ENCODE results near the gene ANO4. TPM values are rescaled to one million over a fixed set of nuclear protein-coding genes. Genes with fewer than 3 reads are reported as not detected.
"Not testable (repeated sequence)": the region's sequence is repeated elsewhere in the genome, so short reads cannot be mapped to it uniquely, and the experiment has no call there.

The ANO4 gene
- total RNA-seq, 1 donor from 2014 or later: 1.6 TPM

DNA sequence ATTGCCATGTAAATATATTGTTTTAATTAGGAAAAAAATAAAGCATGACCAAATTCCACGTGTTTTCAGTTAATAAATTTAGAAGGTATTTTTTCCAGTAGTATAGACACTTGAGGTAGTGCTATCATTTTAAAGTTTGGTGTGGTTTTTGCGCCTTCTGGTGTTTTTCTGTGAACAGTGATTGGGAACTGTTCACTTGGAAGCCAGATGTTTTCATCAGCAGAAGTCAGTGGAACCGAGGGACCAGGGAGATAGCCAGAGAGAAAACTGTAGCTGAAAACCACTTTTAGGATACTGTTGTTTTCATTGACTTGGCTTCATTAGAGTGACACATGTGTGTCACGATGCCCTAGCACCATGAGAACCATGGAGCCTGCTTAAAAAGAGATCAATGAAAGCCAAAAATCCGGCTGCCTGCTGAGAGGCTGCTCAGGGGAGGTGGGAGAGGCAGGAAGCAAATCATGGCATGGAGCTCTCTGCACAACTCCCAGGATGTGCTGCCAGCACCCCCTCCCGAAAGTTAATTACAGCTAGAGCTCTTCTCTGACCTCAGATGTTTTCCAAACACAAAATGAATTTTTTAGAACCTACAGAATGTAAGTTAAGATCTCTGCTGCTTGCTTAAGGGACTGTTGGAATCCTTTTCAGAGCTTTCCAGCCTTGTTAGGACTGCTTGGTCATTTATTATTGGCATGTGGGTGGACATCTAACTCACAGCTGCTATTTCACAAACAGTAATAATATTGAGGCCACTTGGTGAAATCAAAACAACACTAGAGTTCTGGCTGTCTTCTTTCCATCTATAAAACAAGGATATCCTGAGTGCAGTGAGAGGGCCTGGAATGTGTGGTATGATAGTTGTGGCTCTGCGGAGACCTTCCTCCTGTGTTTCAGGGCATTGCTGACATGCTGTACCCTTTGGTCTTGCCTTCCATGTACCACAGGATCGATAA, 192.3 kb downstream of the ANO4 start:
- DNase-seq (ENCODE audit: extremely low read depth, low read depth, low spot score): no peak

DNA sequence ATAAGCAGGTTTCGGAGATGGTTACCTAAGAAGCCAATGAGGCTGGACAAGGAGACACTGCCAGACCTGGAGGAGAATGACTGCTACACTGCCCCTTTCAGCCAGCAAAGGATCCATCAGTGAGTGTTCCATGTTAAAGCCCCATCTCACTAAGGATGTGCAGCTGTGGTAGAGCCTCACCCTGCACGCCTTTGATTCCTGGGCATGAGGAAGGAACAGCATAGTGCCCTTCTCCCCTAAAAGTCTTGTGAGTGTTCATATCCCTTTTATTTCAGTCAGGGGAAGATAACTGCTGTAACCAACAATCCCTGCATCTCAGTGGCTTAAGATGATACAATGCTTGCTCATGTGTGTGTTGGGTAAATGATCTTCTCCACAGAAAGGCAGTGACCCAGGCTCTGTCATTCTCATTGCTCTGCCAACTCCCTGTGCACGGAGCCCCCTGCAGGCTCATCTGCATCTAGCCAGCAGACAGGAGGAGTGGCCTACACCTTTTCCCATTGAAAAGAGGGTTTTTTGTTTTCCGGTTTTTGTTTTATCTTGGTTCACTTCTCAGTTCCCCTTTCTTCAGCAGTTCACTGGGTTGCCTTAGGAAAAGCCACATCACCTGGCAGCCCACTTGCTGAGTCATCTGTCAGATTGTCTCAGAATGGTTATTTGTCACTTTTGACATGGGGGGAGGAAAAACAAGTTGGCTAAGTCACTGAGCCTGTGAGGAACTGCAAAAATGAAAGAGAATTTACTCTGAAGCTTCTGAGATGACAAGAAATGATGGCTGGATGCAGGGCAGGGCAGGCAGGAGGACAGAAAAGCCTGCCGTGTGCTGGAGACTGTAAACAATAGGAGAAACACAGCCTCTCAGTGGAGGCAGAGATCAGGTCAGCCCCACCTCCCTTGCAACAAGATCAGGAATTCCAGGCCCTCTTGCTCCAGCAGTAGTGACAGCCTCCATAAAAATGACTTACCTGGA, 193.3 kb downstream of the ANO4 start:
- DNase-seq (ENCODE audit: extremely low read depth, low read depth, low spot score): no peak

DNA sequence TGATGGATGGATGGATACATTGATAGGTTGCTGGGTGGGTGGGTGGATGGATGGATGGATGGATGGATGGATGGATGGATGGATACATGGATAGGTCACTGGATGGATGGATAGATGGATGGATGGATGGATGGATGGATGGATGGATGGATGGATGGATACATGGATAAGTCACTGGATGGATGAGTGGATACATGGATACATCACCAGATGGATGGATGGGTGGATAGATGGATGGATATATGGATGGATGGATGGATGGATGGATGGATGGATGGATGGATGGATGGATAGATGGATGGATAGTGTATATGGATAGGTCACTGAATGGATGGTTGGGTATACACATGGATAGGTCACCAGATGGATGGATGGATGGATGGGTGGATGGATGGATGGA, 194.9 kb downstream of the ANO4 start:
- DNase-seq (ENCODE audit: extremely low read depth, low read depth, low spot score): not testable (repeated sequence)

DNA sequence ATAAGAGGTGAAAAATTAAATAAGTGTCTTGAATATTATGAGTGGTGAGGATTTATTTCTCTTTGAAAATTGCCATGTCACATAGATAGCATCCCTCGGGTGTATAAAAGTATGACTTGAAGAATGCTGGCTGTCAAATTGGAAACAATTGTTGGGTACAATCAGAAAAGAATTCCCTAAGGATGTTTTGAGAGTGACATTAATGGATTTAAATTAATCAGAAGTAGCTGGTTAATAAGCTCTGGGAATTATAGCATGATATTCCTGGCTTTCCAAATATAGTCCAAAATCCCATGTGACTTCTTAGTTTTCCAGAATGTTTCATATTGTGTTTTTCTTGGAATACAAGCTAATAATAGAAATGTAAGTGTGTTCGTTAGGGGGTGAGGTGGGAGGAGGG, 196.5 kb downstream of the ANO4 start:
- DNase-seq (ENCODE audit: extremely low read depth, low read depth, low spot score): no peak

DNA sequence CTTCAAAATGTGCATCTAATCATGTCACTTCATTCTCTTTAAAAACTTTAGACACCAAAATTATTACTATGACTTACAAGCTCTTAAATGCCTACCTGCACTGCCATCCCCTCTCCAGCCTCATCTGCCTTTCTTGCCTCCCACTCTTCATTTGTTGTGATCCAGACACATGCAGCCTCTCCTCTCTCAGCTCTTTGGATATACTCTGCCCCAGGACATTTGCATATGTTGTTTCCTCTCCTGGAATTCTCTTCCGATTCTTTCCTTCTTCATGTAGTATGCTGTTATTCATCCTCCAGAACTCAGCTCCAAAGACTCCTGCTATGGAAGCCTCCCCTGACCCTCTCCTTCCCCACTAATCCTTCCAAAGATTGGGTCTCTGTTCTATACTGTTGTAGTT, 197.6 kb downstream of the ANO4 start:
- DNase-seq (ENCODE audit: extremely low read depth, low read depth, low spot score): no peak

DNA sequence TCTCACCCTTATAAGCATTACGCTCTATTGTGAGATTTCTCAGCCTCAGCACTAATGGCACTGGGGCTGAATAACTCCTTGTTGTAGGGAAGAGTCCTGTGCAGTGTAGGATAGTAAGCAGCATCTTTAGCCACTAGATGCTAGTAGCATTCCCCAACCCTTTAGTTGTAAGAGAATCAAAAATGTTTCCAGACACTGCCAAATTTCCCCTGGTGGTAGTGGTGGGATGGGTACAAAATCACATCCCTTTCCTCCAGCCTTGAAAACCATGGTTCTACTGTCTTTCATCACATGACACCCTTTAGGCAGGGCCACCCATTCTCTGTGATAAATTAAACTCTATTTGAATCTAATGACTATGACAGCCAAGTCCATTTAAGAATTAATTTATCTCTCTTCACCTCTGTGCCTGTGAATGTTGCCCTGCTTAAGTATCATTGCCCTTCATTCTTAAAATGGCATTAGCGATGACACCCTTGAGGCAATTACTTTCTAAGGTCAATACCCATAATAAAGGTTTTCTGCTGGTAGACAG, 199.4 kb downstream of the ANO4 start:
- DNase-seq (ENCODE audit: extremely low read depth, low read depth, low spot score): no peak

DNA sequence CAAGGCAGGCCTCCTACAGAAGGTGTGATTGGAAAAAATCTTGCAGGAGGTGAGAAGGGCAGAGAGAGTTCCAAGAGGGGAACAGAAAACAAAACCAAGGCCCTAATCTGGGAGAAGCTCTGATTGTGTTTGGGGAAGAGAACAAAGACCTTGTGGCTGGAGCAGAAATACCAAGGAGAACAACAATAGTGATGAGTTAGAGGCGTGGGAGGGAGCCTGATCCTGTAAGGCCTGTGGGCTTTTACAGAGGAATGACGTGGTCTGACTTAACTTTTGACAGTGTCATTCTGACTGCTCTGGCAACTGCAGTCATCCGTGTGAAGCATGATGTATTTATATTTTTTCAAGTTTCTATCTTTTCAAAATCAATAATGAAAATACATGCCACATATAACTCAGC, 200.6 kb downstream of the ANO4 start:
- no peak for DNase-seq (ENCODE audit: extremely low read depth, low read depth, low spot score)

DNA sequence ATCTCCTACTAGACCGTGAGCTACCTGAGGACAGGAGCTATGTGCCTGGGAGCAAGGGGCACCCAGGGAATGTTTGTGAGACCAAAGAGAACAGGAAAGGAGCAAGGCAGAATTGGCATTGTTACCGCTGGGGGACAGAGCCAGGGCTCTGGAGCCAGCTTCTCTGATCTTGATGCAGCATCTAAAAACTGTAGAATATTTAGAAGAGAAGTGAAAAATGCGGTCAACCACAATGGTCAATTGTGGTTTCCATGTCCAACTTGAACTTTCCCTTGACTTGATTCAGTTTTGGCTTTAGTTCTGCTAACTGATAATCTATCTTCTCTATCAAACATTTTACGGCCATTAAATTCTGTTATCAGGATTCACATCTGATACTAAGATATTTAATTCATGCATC, 201.2 kb downstream of the ANO4 start:
- no peak for DNase-seq (ENCODE audit: extremely low read depth, low read depth, low spot score)

DNA sequence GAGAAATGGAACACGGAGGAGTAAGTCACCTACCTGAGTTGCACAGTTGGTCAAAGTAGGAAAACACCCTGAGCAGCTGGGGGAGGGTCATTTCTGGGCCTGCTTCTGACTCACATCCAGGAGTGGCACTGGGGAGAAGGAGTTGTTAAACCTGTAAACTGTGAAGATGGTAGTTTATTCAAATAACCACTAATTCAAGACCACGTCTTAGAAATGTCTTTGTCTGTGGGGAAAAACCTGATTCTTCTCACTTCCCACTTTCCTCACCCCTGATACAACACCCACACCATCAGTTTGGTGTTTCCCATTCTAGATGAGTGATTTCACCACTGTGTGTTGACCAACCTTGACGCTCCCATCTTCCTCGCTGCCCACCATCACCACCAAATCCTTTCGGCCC, 207.1 kb downstream of the ANO4 start:
- DNase-seq (ENCODE audit: extremely low read depth, low read depth, low spot score): no peak

DNA sequence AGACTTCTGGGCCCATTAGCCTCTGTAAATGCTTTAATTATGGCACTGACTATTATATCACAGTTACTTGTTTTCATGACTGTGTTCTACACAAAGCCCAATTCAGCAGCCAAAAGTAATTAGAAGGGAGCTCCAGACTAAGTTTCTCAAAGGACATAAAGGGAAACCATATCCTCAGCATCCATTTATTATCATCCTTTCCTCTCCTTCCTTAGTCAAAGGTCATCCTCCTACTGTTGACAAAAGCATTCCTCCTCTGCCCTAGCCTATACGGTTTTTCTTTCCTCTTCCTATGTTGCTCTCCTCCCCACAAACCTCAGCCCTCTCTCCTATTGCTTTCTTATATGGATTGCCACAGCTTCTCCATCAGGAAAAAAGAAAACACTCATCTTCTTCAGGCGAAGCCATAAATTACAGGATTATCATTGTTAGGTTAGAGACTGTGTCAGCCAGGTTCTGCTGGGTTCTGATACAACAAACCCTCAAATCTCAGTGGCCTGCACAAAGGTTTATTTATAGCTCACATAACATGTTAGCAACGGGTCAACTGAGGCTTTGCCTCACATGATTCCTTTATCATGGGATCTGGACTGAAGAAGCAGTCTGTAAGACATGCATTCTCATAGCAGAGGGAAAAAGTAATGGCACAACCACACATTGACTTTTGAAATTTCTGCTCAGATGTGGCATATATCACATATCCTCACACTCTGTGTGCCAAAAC, 208.3 kb downstream of the ANO4 start:
- no peak for DNase-seq (ENCODE audit: extremely low read depth, low read depth, low spot score)

DNA sequence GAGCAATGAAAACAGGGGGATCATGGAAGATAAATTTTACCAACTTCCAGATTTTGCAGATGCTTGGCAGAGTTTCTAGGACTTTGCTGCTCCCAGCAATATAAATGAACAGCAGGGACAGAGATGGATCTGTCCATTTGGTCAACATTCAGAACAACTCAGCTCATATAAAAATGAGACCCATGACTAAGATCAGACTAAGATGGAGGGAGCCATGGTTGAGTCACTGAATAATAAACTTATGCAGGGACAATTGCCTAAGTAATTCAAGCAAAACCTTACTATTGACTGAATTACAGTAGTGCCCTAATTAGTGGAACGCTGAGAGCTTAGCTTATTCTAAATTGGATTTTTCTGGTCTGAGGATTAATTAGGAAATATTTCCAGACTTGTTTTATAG, 210.3 kb downstream of the ANO4 start:
- DNase-seq (ENCODE audit: extremely low read depth, low read depth, low spot score): no peak

DNA sequence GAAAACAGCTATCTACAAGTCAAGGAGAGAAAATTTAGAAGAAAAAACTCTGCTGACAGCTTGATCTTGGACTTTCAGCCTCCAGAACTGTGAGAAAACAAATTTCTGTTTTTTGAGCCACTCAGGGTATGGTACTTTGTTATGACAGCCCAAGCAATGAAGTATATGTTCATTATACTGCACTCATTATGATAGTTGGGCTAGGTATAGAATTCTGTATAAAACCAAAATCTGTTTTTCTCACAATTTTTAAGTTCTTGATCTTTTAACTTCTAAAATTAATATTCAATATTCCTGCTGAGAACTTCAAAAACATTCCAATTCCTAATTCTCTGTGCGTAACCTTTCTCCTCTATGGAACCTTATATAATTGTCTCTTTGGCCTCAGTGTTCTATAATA, 214.7 kb downstream of the ANO4 start:
- no peak for DNase-seq (ENCODE audit: extremely low read depth, low read depth, low spot score)

DNA sequence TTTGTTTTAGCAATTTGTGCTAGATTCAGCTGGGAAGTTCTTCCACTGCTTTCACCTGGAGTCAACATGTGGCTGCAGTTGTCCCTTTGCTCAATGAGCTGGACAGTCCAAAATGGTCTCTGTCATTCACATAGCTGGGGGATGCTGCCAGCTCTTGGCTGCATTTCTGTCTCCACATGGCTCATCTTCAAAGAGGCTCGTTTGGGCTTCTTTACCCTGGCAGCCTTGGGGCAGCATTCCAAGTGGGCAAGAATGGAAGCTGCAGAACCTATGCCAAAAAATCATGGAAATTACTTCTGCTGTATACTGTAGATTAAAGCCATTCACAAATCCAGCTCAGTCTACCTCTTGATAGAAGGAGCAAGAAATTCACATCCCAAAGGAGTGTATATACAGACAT, 216.3 kb downstream of the ANO4 start:
- no peak for DNase-seq (ENCODE audit: extremely low read depth, low read depth, low spot score)

DNA sequence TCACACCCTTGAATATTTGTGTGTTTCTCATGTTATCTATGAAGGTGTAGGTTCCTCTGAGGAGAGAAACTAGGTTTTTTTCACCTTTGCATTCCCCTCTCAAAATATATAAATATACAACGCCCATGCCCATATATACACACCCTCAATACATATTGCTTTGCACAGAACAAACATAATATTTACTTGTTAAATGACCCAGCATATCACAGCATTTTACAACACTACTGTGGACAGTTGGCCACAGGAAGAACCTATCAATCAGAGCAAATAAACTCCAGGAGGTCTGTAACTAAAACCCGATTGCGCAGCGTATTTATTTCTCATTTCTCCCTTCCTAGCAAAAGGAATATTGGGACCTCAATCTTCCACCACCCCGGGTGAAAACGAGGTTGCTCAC, 219.4 kb downstream of the ANO4 start:
- no peak for DNase-seq (ENCODE audit: extremely low read depth, low read depth, low spot score)

DNA sequence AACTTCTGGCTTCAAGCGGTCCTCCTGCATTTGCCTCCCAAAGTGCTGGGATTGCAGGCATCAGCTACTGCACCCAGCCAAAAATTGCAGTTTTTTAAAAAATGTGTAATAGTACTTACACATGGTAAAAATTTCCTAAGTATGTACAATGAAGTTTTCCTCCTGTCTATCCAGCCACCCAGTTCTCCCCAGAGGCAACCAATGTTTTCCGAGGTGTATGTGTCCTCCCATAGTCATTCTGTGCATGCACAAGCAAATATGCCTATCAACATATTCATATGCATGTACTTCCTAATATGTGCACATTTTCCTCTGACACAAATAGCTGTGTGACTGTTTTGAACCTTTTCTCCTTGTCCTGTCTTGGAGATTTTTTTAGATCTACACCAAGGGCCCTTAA, 220.5 kb downstream of the ANO4 start:
- DNase-seq (ENCODE audit: extremely low read depth, low read depth, low spot score): no peak

DNA sequence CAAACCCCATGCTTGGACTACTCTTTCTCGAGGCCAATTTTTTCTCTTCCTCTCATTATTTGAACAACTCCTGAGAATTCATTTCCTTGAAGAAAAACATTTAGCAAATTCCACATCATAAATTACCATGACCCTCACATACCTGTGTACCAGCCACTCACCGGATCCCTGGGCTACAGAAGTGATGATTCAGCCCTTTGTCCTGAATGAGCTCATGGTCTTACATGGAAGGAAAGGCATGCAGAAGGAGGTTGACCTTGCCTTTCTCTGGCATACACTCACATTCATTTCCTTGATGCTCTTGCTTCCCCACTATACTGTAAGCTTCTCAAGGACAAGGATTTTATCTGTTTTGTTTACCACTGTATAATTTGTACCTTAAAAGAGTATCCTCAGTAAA, 224.0 kb downstream of the ANO4 start:
- DNase-seq (ENCODE audit: extremely low read depth, low read depth, low spot score): peak; percentile 77

DNA sequence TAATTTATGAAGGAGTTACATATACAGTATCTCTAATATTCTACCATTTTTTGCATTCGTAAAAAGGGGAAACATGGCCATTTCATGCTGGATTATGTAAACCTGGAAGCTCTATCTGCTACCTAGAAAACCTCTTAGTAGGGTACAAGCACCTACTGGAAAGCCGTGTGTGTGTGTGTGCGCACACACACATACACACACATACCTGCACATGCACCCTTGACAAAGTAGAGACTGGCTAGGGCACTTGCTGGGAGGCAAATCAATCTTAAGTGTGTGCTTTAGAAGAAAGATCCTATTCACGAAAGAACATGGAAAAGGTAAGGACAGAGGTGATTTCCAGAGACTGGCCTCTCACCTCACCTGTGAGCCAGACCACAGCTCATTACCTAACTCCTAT, 224.6 kb downstream of the ANO4 start:
- DNase-seq (ENCODE audit: extremely low read depth, low read depth, low spot score): no peak

DNA sequence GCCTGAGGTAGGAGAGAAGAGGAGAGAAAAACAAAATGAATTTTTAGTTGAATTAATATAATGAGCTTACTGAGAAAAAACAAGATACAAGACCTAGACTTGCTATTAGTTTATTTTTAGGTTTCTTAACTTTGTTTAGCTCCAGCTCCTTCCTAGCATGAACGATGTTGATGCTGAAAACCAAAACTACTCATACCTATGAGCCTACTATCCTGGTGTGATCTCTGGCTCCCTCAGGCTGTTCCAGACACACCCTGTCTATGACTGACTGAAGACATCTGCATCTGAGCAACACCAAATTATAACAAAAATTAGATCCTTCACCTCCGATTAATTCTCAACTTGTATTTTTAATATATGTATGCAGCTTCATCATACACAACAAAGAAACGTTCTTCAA, 225.1 kb downstream of the ANO4 start:
- DNase-seq (ENCODE audit: extremely low read depth, low read depth, low spot score): no peak

DNA sequence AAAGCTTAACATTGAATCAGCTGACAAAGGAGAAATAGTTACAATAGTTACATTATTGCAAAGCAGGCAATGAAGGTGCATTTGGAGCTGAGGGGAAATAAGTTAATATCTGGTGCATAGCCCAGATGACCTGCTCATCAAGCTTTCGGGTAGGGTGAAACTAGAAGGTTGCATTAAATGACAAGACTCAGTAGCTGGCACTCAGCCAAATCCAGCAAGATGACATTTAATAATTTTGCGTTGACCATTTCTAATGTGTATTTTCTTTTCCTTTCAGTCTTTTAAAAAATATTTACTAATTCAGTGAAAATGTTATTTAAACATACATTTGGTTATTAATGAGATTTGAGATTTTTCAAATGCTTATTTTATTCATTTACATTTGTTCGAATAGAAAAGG, 226.9 kb downstream of the ANO4 start:
- DNase-seq (ENCODE audit: extremely low read depth, low read depth, low spot score): no peak

DNA sequence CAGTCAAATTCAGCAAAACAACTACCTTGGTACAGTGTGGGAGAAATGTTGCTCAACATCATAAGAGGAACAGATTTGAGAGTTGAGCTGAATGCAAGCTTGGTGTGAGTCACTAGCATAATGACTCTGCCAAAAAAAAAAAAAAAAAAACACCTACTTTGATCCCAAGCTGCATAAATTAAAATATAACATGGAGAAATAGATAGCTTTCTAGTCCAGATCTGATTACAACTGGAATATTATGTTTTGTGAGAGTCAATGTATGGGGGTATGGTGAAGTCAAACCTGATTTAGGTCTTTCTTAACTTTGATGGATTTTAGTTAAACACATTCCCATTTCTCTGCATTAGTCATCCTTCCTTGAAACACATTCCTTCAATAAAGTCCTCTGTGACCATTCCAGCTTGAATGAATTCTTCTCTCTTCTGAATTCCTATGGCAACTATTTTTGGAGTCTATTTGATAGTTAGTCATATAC, 227.4 kb downstream of the ANO4 start:
- peak; percentile 68 for DNase-seq (ENCODE audit: extremely low read depth, low read depth, low spot score)

DNA sequence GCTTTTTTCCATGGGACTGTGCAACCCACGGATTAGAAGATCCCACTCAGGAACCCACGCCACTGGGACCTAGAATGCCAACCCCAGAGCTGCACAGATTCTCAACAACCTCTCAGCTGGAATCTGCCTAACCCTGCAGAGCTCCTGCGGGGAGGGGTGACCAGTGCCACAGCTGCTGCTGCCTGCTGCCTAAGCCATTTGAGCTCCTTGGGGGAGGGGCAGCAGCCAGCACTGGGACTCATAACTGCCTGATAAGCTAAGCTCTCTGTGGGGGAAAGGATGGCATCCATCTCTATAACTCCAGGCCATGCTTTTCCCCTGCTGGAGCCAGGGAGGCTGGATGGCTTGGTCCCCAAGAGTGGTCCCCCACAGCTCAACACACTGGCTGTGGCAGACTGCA, 232.6 kb downstream of the ANO4 start:
- DNase-seq (ENCODE audit: extremely low read depth, low read depth, low spot score): no peak

Data from glomerular endothelial cell (primary cell).